DND-41 (cell line): ENCODE results near the gene SPART.

Experiments used
- ATAC-seq: fragments of 200-7000 bp; cut with Tn5 transposase; 3 replicates; pipeline ENCODE4 v1.9.1; 2021; ENCODE audit warnings: low read depth; ENCODE audit not compliant: insufficient read depth
- DNase-seq: peaks from one replicate; pipeline ENCODE4 v3.0.0-alpha.2; 2020
- H2AFZ ChIP-seq: 2 replicates; pipeline ENCODE4 v1.6.0; 2012; ENCODE audit warnings: low read depth, low read length
- H3K27ac ChIP-seq: 2 replicates; pipeline ENCODE4 v1.5.1; 2012; ENCODE audit warnings: low read length, inconsistent platforms
- H3K27me3 ChIP-seq: fragments of 200-600 bp; sonication (generic); 2 replicates; pipeline ENCODE4 v1.6.0; 2012; ENCODE audit warnings: low read length, mild to moderate bottlenecking, inconsistent platforms; ENCODE audit not compliant: insufficient read depth, poor library complexity
- H3K36me3 ChIP-seq: 2 replicates; pipeline ENCODE4 v1.5.1; 2012; ENCODE audit warnings: low read length, inconsistent platforms; ENCODE audit not compliant: insufficient read depth
- H3K4me1 ChIP-seq: 2 replicates; pipeline ENCODE4 v1.5.1; 2012; ENCODE audit warnings: mild to moderate bottlenecking, low read length; ENCODE audit not compliant: insufficient read depth
- H3K4me2 ChIP-seq: 2 replicates; pipeline ENCODE4 v1.6.0; 2012; ENCODE audit warnings: mild to moderate bottlenecking, moderate library complexity, low read length, inconsistent platforms; ENCODE audit not compliant: insufficient read depth
- H3K4me3 ChIP-seq, 2 experiments: fragments of 200-600 bp in 1 of 2; shearing (Covaris generic) in 1 of 2; 2 replicates each; pipeline ENCODE4 v1.5.1; 2012 to 2016; ENCODE audit warnings: inconsistent platforms in 2 of 2, low read length in 2 of 2, mild to moderate bottlenecking in 2 of 2, low read depth in 1 of 2, moderate library complexity in 1 of 2
- H3K79me2 ChIP-seq: 2 replicates; pipeline ENCODE4 v1.6.0; 2012; ENCODE audit warnings: low read length, inconsistent platforms; ENCODE audit not compliant: insufficient read depth
- H3K9ac ChIP-seq: 2 replicates; pipeline ENCODE4 v1.6.0; 2012; ENCODE audit warnings: low read depth, mild to moderate bottlenecking, inconsistent platforms, low read length, moderate library complexity
- H3K9me3 ChIP-seq: 2 replicates; pipeline ENCODE4 v1.5.1; 2012; ENCODE audit warnings: low read length, moderate library complexity, mild to moderate bottlenecking, inconsistent platforms; ENCODE audit not compliant: insufficient read depth, severe bottlenecking
- H4K20me1 ChIP-seq: 2 replicates; pipeline ENCODE4 v1.6.0; 2012; ENCODE audit warnings: low read length; ENCODE audit not compliant: insufficient read depth
- EZH2 ChIP-seq: IDR thresholded peaks from 3 replicates; pipeline ENCODE4 v1.6.1; 2012; ENCODE audit warnings: borderline replicate concordance, low read depth, mild to moderate bottlenecking, moderate library complexity, low read length, inconsistent platforms; ENCODE audit not compliant: severe bottlenecking
- TF ChIP-seq, protein P1 (sequence below): IDR thresholded peaks from 2 replicates; pipeline ENCODE4 v1.5.1; 2012; ENCODE audit warnings: borderline replicate concordance, low read length, moderate library complexity, mild to moderate bottlenecking; ENCODE audit not compliant: poor library complexity, severe bottlenecking; ENCODE audit errors: extremely low read depth

The SPART gene

GRCh38 chr13:36353001-36353400 lies 6.8 kb upstream of the SPART start:
- Histone ChIP-seq H3K4me2 (no peak overlapping the region), H3K9me3 (no peaks in the 10 kb centered on the region), H4K20me1 (no peaks in the 10 kb centered on the region), H3K9ac (no peak overlapping the region), H3K36me3 (no peaks in the 10 kb centered on the region), H3K4me1 (no peaks in the 10 kb centered on the region), H2AFZ (no peak overlapping the region), H3K79me2 (no peaks in the 10 kb centered on the region), H3K4me3 (no peak overlapping the region), H3K27ac (no peak overlapping the region), H3K27me3 (no peaks in the 10 kb centered on the region)
- TF ChIP-seq, protein P1, sequence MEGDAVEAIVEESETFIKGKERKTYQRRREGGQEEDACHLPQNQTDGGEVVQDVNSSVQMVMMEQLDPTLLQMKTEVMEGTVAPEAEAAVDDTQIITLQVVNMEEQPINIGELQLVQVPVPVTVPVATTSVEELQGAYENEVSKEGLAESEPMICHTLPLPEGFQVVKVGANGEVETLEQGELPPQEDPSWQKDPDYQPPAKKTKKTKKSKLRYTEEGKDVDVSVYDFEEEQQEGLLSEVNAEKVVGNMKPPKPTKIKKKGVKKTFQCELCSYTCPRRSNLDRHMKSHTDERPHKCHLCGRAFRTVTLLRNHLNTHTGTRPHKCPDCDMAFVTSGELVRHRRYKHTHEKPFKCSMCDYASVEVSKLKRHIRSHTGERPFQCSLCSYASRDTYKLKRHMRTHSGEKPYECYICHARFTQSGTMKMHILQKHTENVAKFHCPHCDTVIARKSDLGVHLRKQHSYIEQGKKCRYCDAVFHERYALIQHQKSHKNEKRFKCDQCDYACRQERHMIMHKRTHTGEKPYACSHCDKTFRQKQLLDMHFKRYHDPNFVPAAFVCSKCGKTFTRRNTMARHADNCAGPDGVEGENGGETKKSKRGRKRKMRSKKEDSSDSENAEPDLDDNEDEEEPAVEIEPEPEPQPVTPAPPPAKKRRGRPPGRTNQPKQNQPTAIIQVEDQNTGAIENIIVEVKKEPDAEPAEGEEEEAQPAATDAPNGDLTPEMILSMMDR = no peak
- TF ChIP-seq EZH2 = no peak
- DNase-seq (no peak), ATAC-seq (no peak)

GRCh38 chr13:36352350-36352749 lies 6.2 kb upstream of the SPART start:
- Histone ChIP-seq H3K9me3 (no peaks in the 10 kb centered on the region), H3K4me2 (no peak overlapping the region), H3K4me3 (no peak overlapping the region), H3K27me3 (no peaks in the 10 kb centered on the region), H3K4me1 (no peaks in the 10 kb centered on the region), H3K27ac (no peak overlapping the region), H4K20me1 (no peaks in the 10 kb centered on the region), H2AFZ (no peak overlapping the region), H3K9ac (no peak overlapping the region), H3K79me2 (no peaks in the 10 kb centered on the region), H3K36me3 (no peaks in the 10 kb centered on the region)
- no peak for ATAC-seq
- no peak for TF ChIP-seq EZH2
- TF ChIP-seq, protein P1 = no peak
- DNase-seq = no peak

GRCh38 chr13:36347531-36348210 lies 1.5 kb upstream of the SPART start:
- Histone ChIP-seq H3K4me1 (no peaks in the 10 kb centered on the region), H3K27me3 (no peaks in the 10 kb centered on the region), H3K9ac (no peak overlapping the region), H3K9me3 (no peaks in the 10 kb centered on the region), H2AFZ (no peak overlapping the region), H3K79me2 (no peaks in the 10 kb centered on the region), H3K27ac (no peak overlapping the region), H4K20me1 (no peaks in the 10 kb centered on the region), H3K4me3 (no peak overlapping the region), H3K36me3 (no peaks in the 10 kb centered on the region), H3K4me2 (no peak overlapping the region)
- no peak for TF ChIP-seq EZH2
- TF ChIP-seq, protein P1 = no peak
- DNase-seq (no peak), ATAC-seq (no peak)
